GM12872 (cell line): ENCODE measurements around the gene SIX2.

Experiments used
- TF ChIP-seq, protein P1 (sequence below): IDR thresholded peaks from 3 replicates; pipeline ENCODE4 v1.5.1; 2011; ENCODE audit warnings: low read depth, mild to moderate bottlenecking, low read length, moderate library complexity; ENCODE audit not compliant: insufficient read depth

The SIX2 gene

DNA sequence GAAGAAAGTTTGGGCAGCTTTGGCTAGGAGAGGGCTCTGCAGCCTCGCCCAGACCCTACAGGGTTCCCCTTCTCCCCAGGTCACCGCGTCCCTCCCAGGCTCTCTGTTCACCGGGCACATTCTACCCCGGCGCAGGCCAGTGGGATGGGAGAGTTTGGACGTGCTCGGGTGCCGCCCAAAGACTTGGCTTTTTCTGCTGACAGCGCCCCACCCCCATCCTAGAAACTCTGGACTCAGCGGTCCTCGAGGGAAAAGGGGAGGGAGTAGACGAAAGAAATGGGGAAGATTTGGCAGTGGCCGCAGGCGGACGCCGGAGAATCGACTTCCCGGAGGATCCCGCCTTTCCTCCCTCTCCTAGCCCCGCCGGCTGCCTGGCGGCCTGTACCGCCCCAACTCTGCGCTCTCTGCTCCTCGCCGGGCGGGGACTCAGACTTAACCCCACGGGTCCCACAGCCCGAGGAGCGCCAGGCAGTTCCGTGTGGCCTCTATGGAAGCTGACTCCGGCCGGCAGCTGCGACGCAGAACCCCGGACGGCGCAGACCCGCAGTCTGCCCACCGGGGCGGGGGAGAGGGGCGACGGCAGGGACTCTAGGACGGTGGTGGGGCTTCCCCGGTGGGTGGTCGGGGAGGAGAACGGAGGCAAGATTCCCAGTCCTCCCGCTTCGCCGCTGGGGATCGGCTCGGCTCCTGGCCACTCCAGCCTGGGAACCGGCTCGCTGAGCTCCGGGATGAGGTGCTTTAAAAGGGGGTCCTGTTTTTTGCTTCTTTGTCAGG, 863 bp upstream of the SIX2 start:
- TF ChIP-seq, protein P1, sequence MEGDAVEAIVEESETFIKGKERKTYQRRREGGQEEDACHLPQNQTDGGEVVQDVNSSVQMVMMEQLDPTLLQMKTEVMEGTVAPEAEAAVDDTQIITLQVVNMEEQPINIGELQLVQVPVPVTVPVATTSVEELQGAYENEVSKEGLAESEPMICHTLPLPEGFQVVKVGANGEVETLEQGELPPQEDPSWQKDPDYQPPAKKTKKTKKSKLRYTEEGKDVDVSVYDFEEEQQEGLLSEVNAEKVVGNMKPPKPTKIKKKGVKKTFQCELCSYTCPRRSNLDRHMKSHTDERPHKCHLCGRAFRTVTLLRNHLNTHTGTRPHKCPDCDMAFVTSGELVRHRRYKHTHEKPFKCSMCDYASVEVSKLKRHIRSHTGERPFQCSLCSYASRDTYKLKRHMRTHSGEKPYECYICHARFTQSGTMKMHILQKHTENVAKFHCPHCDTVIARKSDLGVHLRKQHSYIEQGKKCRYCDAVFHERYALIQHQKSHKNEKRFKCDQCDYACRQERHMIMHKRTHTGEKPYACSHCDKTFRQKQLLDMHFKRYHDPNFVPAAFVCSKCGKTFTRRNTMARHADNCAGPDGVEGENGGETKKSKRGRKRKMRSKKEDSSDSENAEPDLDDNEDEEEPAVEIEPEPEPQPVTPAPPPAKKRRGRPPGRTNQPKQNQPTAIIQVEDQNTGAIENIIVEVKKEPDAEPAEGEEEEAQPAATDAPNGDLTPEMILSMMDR = no peak

DNA sequence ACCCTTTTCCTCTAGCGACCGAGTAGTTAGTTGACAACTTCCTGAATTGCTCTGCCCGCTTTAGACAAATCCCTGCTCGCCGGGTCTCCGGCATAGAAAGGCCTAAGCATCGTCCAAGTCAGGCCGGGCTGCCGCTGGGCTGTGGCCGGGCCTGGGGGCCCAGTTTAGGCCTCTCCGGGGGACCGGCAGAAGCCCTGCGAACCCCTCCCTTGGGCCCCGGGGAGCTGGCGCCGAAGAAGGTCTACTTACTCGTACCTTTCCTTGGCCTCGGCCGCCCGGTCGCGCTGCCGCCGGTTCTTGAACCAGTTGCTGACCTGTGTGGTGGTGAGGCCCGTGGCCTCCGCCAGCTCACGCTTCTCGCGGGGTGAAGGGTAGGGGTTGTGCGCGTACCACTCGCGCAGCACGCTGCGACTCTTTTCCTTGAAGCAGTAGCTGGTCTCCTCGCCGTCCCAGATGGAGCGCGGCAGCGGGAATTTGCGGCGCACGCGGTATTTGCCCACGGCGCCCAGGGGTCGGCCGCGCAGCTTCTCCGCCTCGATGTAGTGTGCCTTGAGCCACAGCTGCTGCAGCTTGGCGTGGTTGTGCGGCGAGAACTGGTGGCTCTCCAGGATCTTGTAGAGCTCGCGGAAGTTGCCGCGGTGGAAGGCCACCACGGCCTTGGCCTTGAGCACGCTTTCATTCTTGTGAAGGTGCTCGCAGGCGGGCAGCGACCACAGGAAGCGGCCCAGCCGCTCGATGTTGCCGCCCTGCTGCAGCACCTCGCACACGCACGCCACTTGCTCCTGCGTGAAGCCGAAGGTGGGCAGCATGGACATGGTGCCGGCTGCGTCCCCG, 739 bp downstream of the SIX2 start:
- TF ChIP-seq, protein P1 = no peak

DNA sequence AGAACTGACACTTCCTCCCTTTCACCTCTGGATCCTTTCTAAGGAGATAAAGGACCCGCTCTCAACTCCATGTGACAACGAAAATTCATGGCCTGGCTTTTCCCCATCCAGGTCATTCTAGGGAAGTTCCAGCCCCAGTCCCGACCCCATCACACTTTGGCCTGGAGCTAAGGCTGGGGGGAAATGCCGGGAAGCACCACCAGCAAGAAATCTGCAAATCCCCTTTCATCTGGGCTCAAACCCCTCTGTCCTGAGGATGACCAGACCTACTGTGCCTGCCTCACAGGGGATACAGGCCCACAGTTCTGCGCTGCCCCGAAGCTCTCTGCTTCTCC, 1.3 kb downstream of the SIX2 start:
- TF ChIP-seq, protein P1 = no peak

DNA sequence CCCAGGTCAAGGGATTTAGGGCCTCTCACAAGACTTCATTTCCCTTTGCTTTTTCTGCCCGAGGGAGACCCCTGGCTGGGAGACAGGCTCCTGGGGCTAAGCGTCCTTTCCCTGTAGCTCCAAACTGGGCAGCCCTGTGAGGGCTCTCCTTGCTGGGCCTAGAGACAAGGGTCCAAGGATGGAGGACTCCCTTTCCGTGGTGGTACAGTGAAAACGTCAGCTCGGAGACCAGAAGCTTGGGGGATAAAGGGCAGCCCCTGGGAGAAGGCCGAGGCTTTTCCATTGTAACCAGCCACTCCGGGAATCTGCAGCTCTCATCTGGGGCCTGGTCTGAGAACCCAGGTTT, 2.3 kb downstream of the SIX2 start:
- TF ChIP-seq, protein P1 = no peak

DNA sequence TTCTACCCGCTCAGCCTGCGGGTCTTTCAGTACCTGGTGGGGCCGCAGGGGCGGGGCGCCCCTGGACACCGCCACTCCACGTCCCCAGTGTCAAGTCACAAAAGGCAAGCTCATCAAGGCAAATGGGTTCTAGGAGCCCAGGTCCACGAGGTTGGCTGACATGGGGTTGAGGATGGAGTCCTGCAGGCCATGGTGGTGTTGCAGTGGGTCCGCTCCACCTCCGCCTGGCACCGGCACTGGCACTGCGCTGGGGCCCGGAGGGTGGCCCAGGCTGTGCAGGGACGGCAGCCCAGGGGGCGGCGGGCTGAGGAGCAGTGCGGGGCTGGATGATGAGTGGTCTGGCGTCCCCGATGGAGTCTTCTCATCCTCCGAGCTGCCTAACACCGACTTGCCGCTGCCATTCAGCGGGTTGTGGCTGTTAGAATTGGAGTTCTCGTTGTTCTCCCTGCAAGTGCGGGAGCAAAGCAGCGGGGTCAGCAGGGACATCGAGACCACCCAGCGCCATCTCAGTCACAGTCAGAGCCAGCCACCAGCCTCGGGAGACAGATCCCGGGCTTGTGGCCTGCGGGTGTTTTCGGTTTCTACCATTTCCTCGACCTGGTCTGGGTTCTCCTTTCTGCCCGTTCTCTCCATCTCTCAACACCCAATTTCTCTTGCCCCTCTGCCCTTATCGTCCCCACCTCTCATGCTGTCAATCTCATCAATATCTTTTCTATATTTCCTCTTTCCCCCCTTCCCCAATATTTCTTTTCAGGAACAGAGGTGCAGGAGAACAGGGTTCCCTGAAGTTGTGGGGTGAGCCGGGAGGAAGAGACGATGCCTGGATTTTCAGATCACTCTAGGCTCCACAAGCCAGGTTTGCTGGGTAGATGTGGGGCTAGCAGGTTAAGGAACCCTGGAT, 3.0 kb downstream of the SIX2 start:
- TF ChIP-seq, protein P1 = no peak

DNA sequence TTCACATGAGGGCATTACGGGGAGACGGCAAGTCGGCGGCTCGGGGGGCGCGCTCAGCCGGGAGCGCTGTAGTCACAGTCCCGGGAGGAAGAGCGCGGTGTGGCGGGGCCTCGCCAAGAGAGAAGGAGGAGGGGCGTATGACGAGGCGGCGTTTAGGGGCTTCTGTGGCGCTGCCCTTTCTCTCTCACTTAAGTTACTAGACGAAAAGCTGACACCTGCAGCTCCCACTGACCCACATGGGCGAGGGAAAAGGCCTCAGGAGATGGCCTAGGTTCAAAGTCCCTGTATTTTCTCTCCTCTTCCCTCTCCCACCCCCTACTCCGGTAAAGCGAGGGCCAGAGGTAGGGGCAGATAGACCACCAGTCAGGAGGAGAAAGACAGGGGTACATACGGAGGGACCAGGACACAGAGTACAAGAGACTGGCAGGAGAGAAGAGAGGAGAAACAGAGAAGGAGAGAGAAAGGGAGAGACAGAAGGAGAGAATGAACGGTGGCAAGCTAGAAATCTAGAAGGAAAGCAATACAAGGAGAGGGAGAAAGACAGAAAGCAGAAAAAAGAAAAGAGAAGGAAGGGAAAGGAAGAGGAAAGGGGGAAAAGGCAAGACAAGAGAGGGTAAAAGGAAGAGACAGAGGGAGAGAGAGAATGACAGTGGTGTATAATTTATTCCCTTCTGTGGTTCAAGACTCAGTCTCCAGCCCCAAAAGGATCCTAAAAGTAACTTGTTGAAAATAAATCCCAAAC, 3.8 kb downstream of the SIX2 start:
- TF ChIP-seq, protein P1 = no peak
